ENCODE data around the gene MEGF11. TPM values are rescaled to one million over a fixed set of nuclear protein-coding genes. Genes with fewer than 3 reads are reported as not detected.

MEGF11 gene
- total RNA-seq, 1 donor from 2014 or later = 0.60 TPM

DNA sequence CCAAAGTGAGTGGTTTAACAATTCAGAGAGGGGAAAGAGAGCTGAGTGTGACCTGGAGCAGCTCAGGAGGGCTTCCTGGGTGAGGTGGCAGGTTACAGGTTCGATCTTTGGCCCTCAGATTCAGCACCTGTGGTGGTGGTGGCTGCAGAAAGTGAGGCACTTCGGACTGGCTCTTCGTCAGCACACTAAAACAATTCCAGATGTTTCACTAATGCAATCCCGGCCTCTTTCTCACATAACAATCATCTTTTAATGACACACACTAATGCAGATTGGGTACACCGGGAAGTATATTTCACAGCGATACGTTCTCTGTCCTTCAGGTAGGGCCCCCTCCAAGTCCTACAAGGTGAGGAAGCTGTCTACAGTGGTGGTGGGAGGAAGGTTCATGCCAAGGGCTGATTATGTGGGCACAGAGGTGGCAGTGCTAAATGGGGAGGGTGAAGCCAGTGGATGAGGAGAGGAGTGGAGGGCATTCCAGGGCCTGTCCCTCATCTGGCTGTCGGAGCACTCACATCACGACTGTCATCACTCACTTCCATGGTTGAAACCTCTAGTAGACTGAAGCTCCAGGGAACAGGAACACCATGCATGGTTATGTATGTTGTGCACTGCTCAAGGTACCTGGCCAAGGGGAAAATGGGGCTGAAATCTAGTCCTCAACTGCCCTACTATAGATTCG, 213.2 kb downstream of the MEGF11 start:
- Mint-ChIP-seq H3K9me3 (ENCODE audit: low read depth) (no peaks in the 10 kb centered on the region), H3K27me3 (peaks cover 53% of the 10 kb centered on the region), H3K4me1 (ENCODE audit: low read depth) (peaks cover 26% of the 10 kb centered on the region), H3K27ac (no peak overlapping the region), H3K36me3 (ENCODE audit: insufficient read depth) (no peaks in the 10 kb centered on the region), H3K4me3 (ENCODE audit: low read depth) (no peak overlapping the region)
- TF ChIP-seq, protein P1, sequence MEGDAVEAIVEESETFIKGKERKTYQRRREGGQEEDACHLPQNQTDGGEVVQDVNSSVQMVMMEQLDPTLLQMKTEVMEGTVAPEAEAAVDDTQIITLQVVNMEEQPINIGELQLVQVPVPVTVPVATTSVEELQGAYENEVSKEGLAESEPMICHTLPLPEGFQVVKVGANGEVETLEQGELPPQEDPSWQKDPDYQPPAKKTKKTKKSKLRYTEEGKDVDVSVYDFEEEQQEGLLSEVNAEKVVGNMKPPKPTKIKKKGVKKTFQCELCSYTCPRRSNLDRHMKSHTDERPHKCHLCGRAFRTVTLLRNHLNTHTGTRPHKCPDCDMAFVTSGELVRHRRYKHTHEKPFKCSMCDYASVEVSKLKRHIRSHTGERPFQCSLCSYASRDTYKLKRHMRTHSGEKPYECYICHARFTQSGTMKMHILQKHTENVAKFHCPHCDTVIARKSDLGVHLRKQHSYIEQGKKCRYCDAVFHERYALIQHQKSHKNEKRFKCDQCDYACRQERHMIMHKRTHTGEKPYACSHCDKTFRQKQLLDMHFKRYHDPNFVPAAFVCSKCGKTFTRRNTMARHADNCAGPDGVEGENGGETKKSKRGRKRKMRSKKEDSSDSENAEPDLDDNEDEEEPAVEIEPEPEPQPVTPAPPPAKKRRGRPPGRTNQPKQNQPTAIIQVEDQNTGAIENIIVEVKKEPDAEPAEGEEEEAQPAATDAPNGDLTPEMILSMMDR (IDR thresholded peaks at IDR 0.05; ENCODE audit: unreplicated experiment) = no peak
- DNase-seq (ENCODE audit: low spot score, unreplicated experiment) = no peak

DNA sequence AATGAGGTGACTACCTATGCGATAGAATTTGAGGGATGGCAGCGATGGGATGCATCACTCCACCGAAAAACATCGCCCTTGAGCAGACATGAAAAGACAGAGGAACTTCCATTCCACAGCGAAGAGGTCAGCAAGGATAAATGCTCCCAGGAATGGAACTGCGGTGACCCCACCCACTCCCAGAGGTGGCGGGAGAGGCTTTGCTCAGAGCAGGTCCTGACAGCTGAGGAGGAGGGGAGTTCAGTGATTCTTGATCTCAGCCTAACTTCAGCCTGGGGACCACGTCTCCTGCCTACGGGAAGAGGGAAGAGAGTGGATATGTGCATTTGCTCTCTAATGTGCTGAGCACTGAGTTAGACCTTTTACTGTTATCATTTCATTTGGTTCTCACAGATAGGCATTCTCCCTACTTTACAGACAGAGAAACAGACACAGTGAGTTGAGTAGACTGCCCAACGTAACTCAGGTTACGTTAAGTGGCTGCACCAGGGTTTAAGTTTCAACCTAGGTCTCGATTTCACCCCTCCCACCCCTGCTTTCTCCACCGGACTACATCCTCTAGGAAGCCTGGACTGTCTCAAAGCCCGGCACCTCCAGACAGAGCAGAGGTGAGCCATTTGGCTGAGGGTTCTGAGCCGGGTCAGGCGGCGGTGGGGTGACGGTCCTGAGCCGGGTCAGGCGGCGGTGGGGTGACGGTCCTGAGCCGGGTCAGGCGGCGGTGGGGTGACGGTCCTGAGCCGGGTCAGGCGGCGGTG, 214.3 kb downstream of the MEGF11 start:
- H3K27ac Mint-ChIP-seq = peak overlapping the region; percentile 70
- no peak overlapping the region for H3K4me3 Mint-ChIP-seq (ENCODE audit: low read depth)
- peaks cover 26% of the 10 kb centered on the region for H3K4me1 Mint-ChIP-seq (ENCODE audit: low read depth)
- H3K9me3 Mint-ChIP-seq (ENCODE audit: low read depth) = no peaks in the 10 kb centered on the region
- no peaks in the 10 kb centered on the region for H3K36me3 Mint-ChIP-seq (ENCODE audit: insufficient read depth)
- DNase-seq (ENCODE audit: low spot score, unreplicated experiment) = no peak
- H3K27me3 Mint-ChIP-seq = peaks cover 55% of the 10 kb centered on the region
- TF ChIP-seq, protein P1 (IDR thresholded peaks at IDR 0.05; ENCODE audit: unreplicated experiment) = no peak

DNA sequence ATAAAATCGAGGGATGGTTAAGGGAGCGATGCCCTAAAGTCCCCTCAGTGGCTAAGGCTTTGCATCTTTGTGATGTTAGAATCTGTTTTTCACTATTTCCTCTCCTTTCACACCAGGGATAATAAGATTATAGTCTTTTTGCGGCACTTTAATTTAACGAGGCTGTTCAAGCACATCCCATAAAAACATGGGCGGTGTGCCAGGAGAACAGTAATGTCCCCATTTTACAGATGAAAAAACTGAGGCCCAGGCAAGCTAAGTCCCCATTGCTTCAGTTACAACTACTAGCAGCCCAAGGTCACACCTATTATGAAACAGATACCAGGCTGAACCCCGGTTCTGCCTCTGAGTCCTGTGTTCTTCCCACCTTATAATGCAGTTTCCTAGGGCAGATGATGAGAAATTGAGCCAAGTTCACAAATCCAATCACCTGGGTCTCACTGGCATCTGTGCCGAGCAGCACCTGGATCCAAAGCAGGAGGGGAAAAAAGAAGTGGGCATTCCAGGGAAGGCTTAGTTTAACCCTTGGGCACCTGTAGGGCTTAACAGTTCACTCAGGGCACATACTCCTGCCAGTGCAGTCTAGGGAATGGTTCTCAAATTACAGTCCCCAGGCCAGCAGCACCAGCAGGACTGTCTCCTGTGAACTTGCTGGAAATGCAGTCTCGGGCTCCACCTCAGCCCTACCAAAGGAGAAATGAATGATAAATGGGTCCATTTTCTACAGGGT, 215.0 kb downstream of the MEGF11 start:
- no peak overlapping the region for H3K4me3 Mint-ChIP-seq (ENCODE audit: low read depth)
- DNase-seq (ENCODE audit: low spot score, unreplicated experiment) = no peak
- no peaks in the 10 kb centered on the region for H3K36me3 Mint-ChIP-seq (ENCODE audit: insufficient read depth)
- H3K9me3 Mint-ChIP-seq (ENCODE audit: low read depth) = no peaks in the 10 kb centered on the region
- peaks cover 55% of the 10 kb centered on the region for H3K27me3 Mint-ChIP-seq
- peaks cover 24% of the 10 kb centered on the region for H3K4me1 Mint-ChIP-seq (ENCODE audit: low read depth)
- H3K27ac Mint-ChIP-seq = peak overlapping the region; percentile 70
- TF ChIP-seq, protein P1 (IDR thresholded peaks at IDR 0.05; ENCODE audit: unreplicated experiment) = no peak

DNA sequence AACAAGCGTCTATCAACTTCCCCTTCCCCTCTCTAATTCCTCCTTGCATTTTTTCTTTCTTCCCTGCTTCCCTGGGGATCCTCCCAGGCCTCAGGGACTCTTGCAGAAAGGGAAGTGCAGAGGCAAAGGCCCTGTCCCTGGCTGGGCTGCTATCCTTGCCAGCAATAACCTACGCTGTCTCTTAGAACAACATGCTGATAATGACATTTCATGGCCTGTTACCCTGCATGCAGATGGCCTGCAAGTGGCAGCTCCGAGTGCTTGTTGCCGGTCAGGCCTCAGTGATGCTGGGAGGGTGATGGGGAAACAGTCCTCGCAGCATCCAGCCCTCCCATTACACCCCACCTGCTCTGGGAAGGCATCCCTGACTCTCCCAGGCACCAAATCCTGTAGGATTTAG, 216.7 kb downstream of the MEGF11 start:
- no peak for DNase-seq (ENCODE audit: low spot score, unreplicated experiment)
- TF ChIP-seq, protein P1 (IDR thresholded peaks at IDR 0.05; ENCODE audit: unreplicated experiment) = no peak
- no peaks in the 10 kb centered on the region for H3K36me3 Mint-ChIP-seq (ENCODE audit: insufficient read depth)
- H3K27ac Mint-ChIP-seq = no peak overlapping the region
- peaks cover 12% of the 10 kb centered on the region for H3K4me1 Mint-ChIP-seq (ENCODE audit: low read depth)
- H3K4me3 Mint-ChIP-seq (ENCODE audit: low read depth) = no peak overlapping the region
- peaks cover 56% of the 10 kb centered on the region for H3K27me3 Mint-ChIP-seq
- peaks cover 6% of the 10 kb centered on the region for H3K9me3 Mint-ChIP-seq (ENCODE audit: low read depth)

DNA sequence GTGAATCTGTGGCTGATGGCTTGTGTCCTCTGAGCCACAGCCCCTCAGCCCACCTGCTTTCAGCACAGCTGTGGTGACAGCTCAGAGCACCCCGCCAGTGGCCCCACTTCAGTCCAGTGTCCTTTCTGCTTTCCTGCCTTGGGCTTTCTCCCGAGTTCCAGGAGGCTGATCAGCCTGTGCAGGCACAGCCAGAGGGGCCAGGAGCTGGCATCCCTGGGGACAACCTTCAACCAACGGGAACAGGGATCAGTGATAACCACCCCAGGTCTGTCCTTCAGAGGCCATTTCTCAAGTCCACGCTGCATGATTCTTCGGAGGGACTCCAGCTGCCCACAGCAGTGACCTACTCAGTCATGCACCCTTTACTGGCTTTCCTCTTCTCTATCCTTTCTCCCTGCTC, 217.6 kb downstream of the MEGF11 start:
- Mint-ChIP-seq H3K9me3 (ENCODE audit: low read depth) (peaks cover 6% of the 10 kb centered on the region), H3K27me3 (peaks cover 52% of the 10 kb centered on the region), H3K36me3 (ENCODE audit: insufficient read depth) (no peaks in the 10 kb centered on the region), H3K4me3 (ENCODE audit: low read depth) (no peak overlapping the region), H3K4me1 (ENCODE audit: low read depth) (peaks cover 9% of the 10 kb centered on the region), H3K27ac (no peak overlapping the region)
- DNase-seq (ENCODE audit: low spot score, unreplicated experiment) = no peak
- TF ChIP-seq, protein P1 (IDR thresholded peaks at IDR 0.05; ENCODE audit: unreplicated experiment) = no peak
